K562 (cell line): Measurements from ENCODE around the gene APOBEC3A. TPM values are rescaled to one million over a fixed set of nuclear protein-coding genes. Genes with fewer than 3 reads are reported as not detected.

Experiments used
- ATAC-seq: fragments of 200-7000 bp; cut with Tn5 transposase; 3 replicates; pipeline ENCODE4 v1.9.1; 2020; ENCODE audit warnings: moderate library complexity
- BruUV-seq: library from RNA; stranded (reverse); fragments of 400-500 nt; replicated peaks from 2 replicates; lab custom pipeline; 2021; lab: Mats Ljungman, UMichigan
- CTCF ChIA-PET: fragments of 300-600 bp; formaldehyde crosslinking; extraction: SDS; loops from one replicate; lab custom pipeline; 2021; ENCODE audit warnings: low intra/inter-chr PET ratio; lab: Yijun Ruan, JAX
- POLR2A ChIA-PET: fragments of 300-600, 350-650 bp; sonication (Branson Sonifier 250); formaldehyde crosslinking; extraction: SDS; loops from one replicate; lab custom pipeline; 2021; ENCODE audit warnings: antibody characterized with exemption, inconsistent platforms; lab: Yijun Ruan, JAX
- DNase-seq, 4 experiments: peaks; one replicate each; pipeline versions ENCODE4 v3.0.0 to v3.0.0-alpha.2; 2011 to 2018; ENCODE audit warnings: low spot score in 3 of 4, mixed read lengths in 3 of 4; ENCODE audit errors: extremely low read depth in 1 of 4
- FAIRE-seq: peaks from 2 replicates; lab custom pipeline; 2011; peaks lifted over from hg19 to GRCh38; lab: Jason Lieb, UNC
- H2AFZ ChIP-seq: 2 replicates; pipeline ENCODE4 v1.6.0; 2011; ENCODE audit warnings: low read depth, low read length, control low read depth, inconsistent platforms
- H3K27ac ChIP-seq: fragments of 200-600 bp; 3 replicates; pipeline ENCODE4 v1.8.0; 2011; ENCODE audit warnings: low read depth, mild to moderate bottlenecking, control low read depth, inconsistent platforms, low read length, moderate library complexity, mixed read lengths; ENCODE audit errors: extremely low read depth
- H3K27me3 ChIP-seq, 2 experiments: fragments of 300-600 bp in 1 of 2; 2 replicates in 1 of 2; 3 replicates in 1 of 2; pipeline versions ENCODE4 v1.6.0 to v1.8.0; 2011; ENCODE audit warnings: inconsistent platforms in 2 of 2, low read length in 2 of 2, mild to moderate bottlenecking in 1 of 2, mixed read lengths in 1 of 2, moderate library complexity in 1 of 2; ENCODE audit not compliant: control insufficient read depth in 2 of 2, insufficient read depth in 2 of 2
- H3K36me3 ChIP-seq: fragments of 300-600 bp; 3 replicates; pipeline ENCODE4 v1.8.0; 2011; ENCODE audit warnings: mild to moderate bottlenecking, low read length, inconsistent platforms; ENCODE audit not compliant: control insufficient read depth, insufficient read depth
- H3K4me1 ChIP-seq, 2 experiments: fragments of 200-600 bp in 1 of 2; replicated peaks in 1 of 2; 2 replicates in 1 of 2; 3 replicates in 1 of 2; pipeline versions ENCODE4 v1.5.1 to v1.8.0; 2011; ENCODE audit warnings: inconsistent platforms in 2 of 2, low read length in 2 of 2, mild to moderate bottlenecking in 1 of 2, mixed read lengths in 1 of 2, moderate library complexity in 1 of 2; ENCODE audit not compliant: control insufficient read depth in 2 of 2, insufficient read depth in 2 of 2
- H3K4me2 ChIP-seq: 2 replicates; pipeline ENCODE4 v1.6.1; 2011; ENCODE audit warnings: low read length, control low read depth, inconsistent platforms, mixed read lengths; ENCODE audit not compliant: insufficient read depth
- H3K4me3 ChIP-seq: fragments of 200-600 bp; sonication (generic), shearing (Covaris generic); 2 replicates; pipeline ENCODE4 v1.5.1; 2016; ENCODE audit warnings: control low read depth, inconsistent platforms
- H3K79me2 ChIP-seq: fragments of 200-600 bp; 3 replicates; pipeline ENCODE4 v1.8.0; 2011; ENCODE audit warnings: low read length, inconsistent platforms; ENCODE audit not compliant: control insufficient read depth, insufficient read depth
- H3K9ac ChIP-seq, 2 experiments: 2 replicates each; pipeline versions ENCODE4 v1.6.0 to v1.6.1; 2011; ENCODE audit warnings: low read depth in 2 of 2, low read length in 2 of 2, control low read depth in 1 of 2, inconsistent platforms in 1 of 2, mild to moderate bottlenecking in 1 of 2, mixed read lengths in 1 of 2; ENCODE audit not compliant: insufficient read depth in 1 of 2
- H3K9me1 ChIP-seq: one replicate; pipeline ENCODE4 v1.6.0; 2011; ENCODE audit warnings: inconsistent platforms, mild to moderate bottlenecking, low read length, moderate library complexity; ENCODE audit not compliant: control insufficient read depth, insufficient read depth
- H3K9me3 ChIP-seq: replicated peaks from 2 replicates; pipeline ENCODE4 v1.5.1; 2011; ENCODE audit warnings: low read depth, low read length, inconsistent platforms; ENCODE audit not compliant: control insufficient read depth, insufficient read depth
- H4K20me1 ChIP-seq: replicated peaks from 2 replicates; pipeline ENCODE4 v1.6.1; 2011; ENCODE audit warnings: low read length, inconsistent platforms, mixed read lengths; ENCODE audit not compliant: control insufficient read depth, insufficient read depth
- COPS2 ChIP-seq: fragments of 450-650 bp; conservative IDR thresholded peaks from 2 replicates; pipeline ENCODE4 v1.6.1; 2016; ENCODE audit warnings: mild to moderate bottlenecking, moderate library complexity
- FOXP1 ChIP-seq: sonication (generic); formaldehyde crosslinking; IDR thresholded peaks from 2 replicates; pipeline ENCODE4 v1.8.0; 2022; ENCODE audit warnings: mild to moderate bottlenecking, missing genetic modification reagents
- KDM2B ChIP-seq: fragments of 250-450 bp; sonication (Bioruptor Pico); IDR thresholded peaks from 2 replicates; pipeline ENCODE4 v1.8.0; 2021; ENCODE audit warnings: mild to moderate bottlenecking, moderate library complexity
- KLF10 ChIP-seq: fragments of 250-450 bp; sonication (Bioruptor Pico); IDR thresholded peaks from 2 replicates; pipeline ENCODE4 v1.6.1; 2021; ENCODE audit warnings: matching md5 sums
- KLF13 ChIP-seq: fragments of 450-650 bp; IDR thresholded peaks from 2 replicates; pipeline ENCODE4 v1.6.1; 2016; ENCODE audit warnings: missing genetic modification characterization, low read depth, mild to moderate bottlenecking, missing compliant biosample characterization, moderate library complexity, borderline replicate concordance
- LCOR ChIP-seq: sonication (generic); formaldehyde crosslinking; IDR thresholded peaks from 2 replicates; pipeline ENCODE4 v1.8.0; 2022; ENCODE audit warnings: mild to moderate bottlenecking, missing genetic modification reagents
- NR4A1 ChIP-seq, 2 experiments: fragments of 250-450 bp in 1 of 2; fragments of 450-650 bp in 1 of 2; sonication (Bioruptor Pico) in 1 of 2; IDR thresholded peaks; 2 replicates each; pipeline versions ENCODE4 v1.4.0 to v1.6.1; 2016 to 2020; ENCODE audit warnings: mild to moderate bottlenecking in 2 of 2, missing compliant biosample characterization in 1 of 2, missing genetic modification characterization in 1 of 2, moderate library complexity in 1 of 2
- XRCC4 ChIP-seq: IDR thresholded peaks from one replicate; pipeline ENCODE4 v1.6.1; 2011; ENCODE audit not compliant: insufficient read depth, insufficient read length; ENCODE audit errors: extremely low read depth
- ZNF518B ChIP-seq: fragments of 250-450 bp; sonication (Bioruptor Pico); IDR thresholded peaks from 2 replicates; pipeline ENCODE4 v1.5.0; 2021; ENCODE audit warnings: mild to moderate bottlenecking, moderate library complexity
- WGBS: fragments of 100-300 bp; shearing (Covaris generic); methylation state at CpG from one replicate; pipeline ENCODE4 v1.1.6; 2016; ENCODE audit warnings: low coverage, mixed read lengths; ENCODE audit not compliant: insufficient coverage; ENCODE audit errors: missing lambda C conversion rate; 5-methylcytosine and 5-hydroxymethylcytosine counted together
- in situ Hi-C: fragments of 300-500 bp; cut with MboI; formaldehyde crosslinking; loops from 4 replicates; pipeline ENCODE4 v1.15.0; 2018; ENCODE audit warnings: inconsistent platforms, mixed read lengths
- intact Hi-C: fragments of 100-400 bp; cut with micrococcal nuclease; formaldehyde crosslinking; loops from 2 replicates; pipeline ENCODE4 v1.14.2; 2022
- polyA plus RNA-seq, 8 experiments: library from polyadenylated mRNA; depleted of rRNA in 4 of 8; stranded (reverse) in 5 of 8; unstranded in 3 of 8; fragments of >200 nt; fragmentation: Nextera tagmentation in 2 of 8; fragmentation: Illumina TruSeq in 1 of 8; extraction: Ambion mirVana in 2 of 8; extraction: Trizol in 1 of 8; gene quantifications; 2 replicates each; pipeline versions ENCODE4 v1.2.1 to v1.2.3, GENCODE V29; 2011 to 2014; ENCODE audit warnings: inconsistent platforms in 1 of 8, missing spikeins in 1 of 8
- total RNA-seq, 7 experiments: library from RNA; depleted of rRNA in 6 of 7; stranded (reverse); fragments of >200 nt in 6 of 7; fragmentation: Illumina TruSeq in 2 of 7; extraction: Trizol in 2 of 7; gene quantifications; 2 replicates each; pipeline versions ENCODE4 v1.2.1 to v1.2.3, GENCODE V29; 2011 to 2021; ENCODE audit warnings: low replicate concordance in 1 of 7
- TF ChIP-seq, protein P1 (sequence below), 2 experiments: fragments of 450-650 bp; IDR thresholded peaks; 2 replicates each; pipeline ENCODE4 v1.6.1; 2016
- TF ChIP-seq, protein P2 (sequence below): fragments of 250-450 bp; sonication (Bioruptor Pico); IDR thresholded peaks from 2 replicates; pipeline ENCODE4 v1.4.0; 2020

Gene APOBEC3A
- total and polyA plus RNA-seq, 9 of the 15 experiments (the other 6 are each of a cell fraction or from before 2014, with no cell fraction given): 0.04 TPM; not detected in 8

- Histone ChIP-seq H4K20me1 (no peaks in the 10 kb centered on the region), H3K9ac (no peak overlapping the region), H3K4me1 (no peaks in the 10 kb centered on the region; a peak in 2 of 5 replicates), H3K27me3 (peaks cover 0 to 29% of the 10 kb centered on the region in 2 experiments; a peak in 3 of 5 replicates), H3K79me2 (no peaks in the 10 kb centered on the region), H3K9me1 (no peaks in the 10 kb centered on the region), H3K36me3 (no peaks in the 10 kb centered on the region), H3K4me2 (no peak overlapping the region), H3K27ac (no peak overlapping the region), H3K4me3 (no peak overlapping the region), H3K9me3 (no peaks in the 10 kb centered on the region), H2AFZ (no peak overlapping the region)
- FAIRE-seq (no peak), ATAC-seq (no peak), DNase-seq (no peak)
- intact Hi-C loops (no loop called here), in situ Hi-C loops (no loop called here)
- 13% methylated on average over 4 of the region's 5 CpGs for WGBS
- POLR2A ChIA-PET: no interaction called here
- CTCF ChIA-PET: interaction anchor here (1.2 to 1.4 kb wide), 2 partner anchors 31 to 149 kb away, joined by 4 to 6 read pairs; no protein-coding TSS in a partner anchor
- BruUV-seq: no TSS peak
- TF ChIP-seq KLF10 (no peak), LCOR (CRISPR knock-in tag) (no peak), NR4A1 (CRISPR knock-in tag; IDR thresholded peaks at IDR 0.05) (no peak), NR4A1 (tag; IDR thresholded peaks at IDR 0.05) (no peak), ZNF518B (CRISPR knock-in tag) (no peak), COPS2 (no peak), KDM2B (no peak), KLF13 (tag) (no peak), XRCC4 (no peak), FOXP1 (CRISPR knock-in tag) (no peak)
- TF ChIP-seq, protein P1, sequence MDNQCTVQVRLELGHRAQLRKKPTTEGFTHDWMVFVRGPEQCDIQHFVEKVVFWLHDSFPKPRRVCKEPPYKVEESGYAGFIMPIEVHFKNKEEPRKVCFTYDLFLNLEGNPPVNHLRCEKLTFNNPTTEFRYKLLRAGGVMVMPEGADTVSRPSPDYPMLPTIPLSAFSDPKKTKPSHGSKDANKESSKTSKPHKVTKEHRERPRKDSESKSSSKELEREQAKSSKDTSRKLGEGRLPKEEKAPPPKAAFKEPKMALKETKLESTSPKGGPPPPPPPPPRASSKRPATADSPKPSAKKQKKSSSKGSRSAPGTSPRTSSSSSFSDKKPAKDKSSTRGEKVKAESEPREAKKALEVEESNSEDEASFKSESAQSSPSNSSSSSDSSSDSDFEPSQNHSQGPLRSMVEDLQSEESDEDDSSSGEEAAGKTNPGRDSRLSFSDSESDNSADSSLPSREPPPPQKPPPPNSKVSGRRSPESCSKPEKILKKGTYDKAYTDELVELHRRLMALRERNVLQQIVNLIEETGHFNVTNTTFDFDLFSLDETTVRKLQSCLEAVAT (IDR thresholded peaks at IDR 0.05): no peak
- TF ChIP-seq, protein P2, sequence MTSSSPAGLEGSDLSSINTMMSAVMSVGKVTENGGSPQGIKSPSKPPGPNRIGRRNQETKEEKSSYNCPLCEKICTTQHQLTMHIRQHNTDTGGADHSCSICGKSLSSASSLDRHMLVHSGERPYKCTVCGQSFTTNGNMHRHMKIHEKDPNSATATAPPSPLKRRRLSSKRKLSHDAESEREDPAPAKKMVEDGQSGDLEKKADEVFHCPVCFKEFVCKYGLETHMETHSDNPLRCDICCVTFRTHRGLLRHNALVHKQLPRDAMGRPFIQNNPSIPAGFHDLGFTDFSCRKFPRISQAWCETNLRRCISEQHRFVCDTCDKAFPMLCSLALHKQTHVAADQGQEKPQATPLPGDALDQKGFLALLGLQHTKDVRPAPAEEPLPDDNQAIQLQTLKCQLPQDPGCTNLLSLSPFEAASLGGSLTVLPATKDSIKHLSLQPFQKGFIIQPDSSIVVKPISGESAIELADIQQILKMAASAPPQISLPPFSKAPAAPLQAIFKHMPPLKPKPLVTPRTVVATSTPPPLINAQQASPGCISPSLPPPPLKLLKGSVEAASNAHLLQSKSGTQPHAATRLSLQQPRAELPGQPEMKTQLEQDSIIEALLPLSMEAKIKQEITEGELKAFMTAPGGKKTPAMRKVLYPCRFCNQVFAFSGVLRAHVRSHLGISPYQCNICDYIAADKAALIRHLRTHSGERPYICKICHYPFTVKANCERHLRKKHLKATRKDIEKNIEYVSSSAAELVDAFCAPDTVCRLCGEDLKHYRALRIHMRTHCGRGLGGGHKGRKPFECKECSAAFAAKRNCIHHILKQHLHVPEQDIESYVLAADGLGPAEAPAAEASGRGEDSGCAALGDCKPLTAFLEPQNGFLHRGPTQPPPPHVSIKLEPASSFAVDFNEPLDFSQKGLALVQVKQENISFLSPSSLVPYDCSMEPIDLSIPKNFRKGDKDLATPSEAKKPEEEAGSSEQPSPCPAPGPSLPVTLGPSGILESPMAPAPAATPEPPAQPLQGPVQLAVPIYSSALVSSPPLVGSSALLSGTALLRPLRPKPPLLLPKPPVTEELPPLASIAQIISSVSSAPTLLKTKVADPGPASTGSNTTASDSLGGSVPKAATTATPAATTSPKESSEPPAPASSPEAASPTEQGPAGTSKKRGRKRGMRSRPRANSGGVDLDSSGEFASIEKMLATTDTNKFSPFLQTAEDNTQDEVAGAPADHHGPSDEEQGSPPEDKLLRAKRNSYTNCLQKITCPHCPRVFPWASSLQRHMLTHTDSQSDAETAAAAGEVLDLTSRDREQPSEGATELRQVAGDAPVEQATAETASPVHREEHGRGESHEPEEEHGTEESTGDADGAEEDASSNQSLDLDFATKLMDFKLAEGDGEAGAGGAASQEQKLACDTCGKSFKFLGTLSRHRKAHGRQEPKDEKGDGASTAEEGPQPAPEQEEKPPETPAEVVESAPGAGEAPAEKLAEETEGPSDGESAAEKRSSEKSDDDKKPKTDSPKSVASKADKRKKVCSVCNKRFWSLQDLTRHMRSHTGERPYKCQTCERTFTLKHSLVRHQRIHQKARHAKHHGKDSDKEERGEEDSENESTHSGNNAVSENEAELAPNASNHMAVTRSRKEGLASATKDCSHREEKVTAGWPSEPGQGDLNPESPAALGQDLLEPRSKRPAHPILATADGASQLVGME: no peak
Observed at GRCh38 chr22:38972558-38972957, 15.1 kb downstream of the APOBEC3A start.
